OCI-LY7 (cell line): ENCODE results near the gene OR2V2. TPM values are rescaled to one million over a fixed set of nuclear protein-coding genes. Genes with fewer than 3 reads are reported as not detected.

ENCODE experiments used
- BruUV-seq: library from RNA; stranded (reverse); fragments of 400-500 nt; replicated peaks from 2 replicates; lab custom pipeline; 2021; lab: Mats Ljungman, UMichigan
- CTCF ChIA-PET: fragments of 300-600 bp; sonication (Branson Sonifier 250); formaldehyde crosslinking; loops from one replicate; lab custom pipeline; 2022; ENCODE audit warnings: antibody characterized with exemption; ENCODE audit not compliant: unreplicated experiment; lab: Charles Lee
- POLR2A ChIA-PET: fragments of 300-600 bp; sonication (Branson Sonifier 250); formaldehyde crosslinking; loops from one replicate; lab custom pipeline; 2022; ENCODE audit warnings: antibody characterized with exemption; lab: Charles Lee
- DNase-seq: peaks from one replicate; pipeline ENCODE4 v3.0.0-alpha.2; 2015; ENCODE audit warnings: low spot score
- H2AFZ ChIP-seq: fragments of 200-600 bp; sonication (generic), shearing (Covaris generic); 2 replicates; pipeline ENCODE4 v1.6.1; 2014; ENCODE audit warnings: mild to moderate bottlenecking, antibody characterized with exemption, low read length, moderate library complexity
- H3K27ac ChIP-seq: fragments of 200-600 bp; sonication (generic); 2 replicates; pipeline ENCODE4 v1.5.1; 2014; ENCODE audit warnings: mixed run types, low read depth, mild to moderate bottlenecking, moderate library complexity, low read length, inconsistent platforms; ENCODE audit not compliant: poor library complexity, severe bottlenecking
- H3K36me3 ChIP-seq: fragments of 200-600 bp; sonication (generic); 2 replicates; pipeline ENCODE4 v1.6.1; 2014; ENCODE audit warnings: mild to moderate bottlenecking, antibody characterized with exemption, low read length, moderate library complexity, mixed read lengths; ENCODE audit not compliant: insufficient read depth
- H3K4me1 ChIP-seq: fragments of 200-600 bp; sonication (generic); 2 replicates; pipeline ENCODE4 v1.5.1; 2014; ENCODE audit warnings: mild to moderate bottlenecking, low read length; ENCODE audit not compliant: insufficient read depth, poor library complexity, severe bottlenecking
- H3K4me2 ChIP-seq: fragments of 200-600 bp; sonication (generic); 2 replicates; pipeline ENCODE4 v1.6.1; 2014; ENCODE audit warnings: mild to moderate bottlenecking, low read length
- H3K4me3 ChIP-seq: fragments of 200-600 bp; sonication (generic); 2 replicates; pipeline ENCODE4 v1.5.1; 2014; ENCODE audit warnings: mild to moderate bottlenecking, low read depth, low read length; ENCODE audit not compliant: poor library complexity, severe bottlenecking
- H3K79me2 ChIP-seq: fragments of 200-600 bp; sonication (generic); 2 replicates; pipeline ENCODE4 v1.6.1; 2016; ENCODE audit warnings: low read depth, mild to moderate bottlenecking, low read length, moderate library complexity, mixed read lengths; ENCODE audit not compliant: insufficient read depth
- H3K9me2 ChIP-seq: fragments of 200-600 bp; sonication (generic); 2 replicates; pipeline ENCODE4 v1.6.1; 2016; ENCODE audit warnings: mild to moderate bottlenecking, low read length, mixed read lengths; ENCODE audit not compliant: insufficient read depth
- H3K9me3 ChIP-seq: fragments of 200-600 bp; sonication (generic); 2 replicates; pipeline ENCODE4 v1.6.1; 2014; ENCODE audit warnings: mild to moderate bottlenecking, mixed run types, low read length, mixed read lengths
- H4K20me1 ChIP-seq: fragments of 200-600 bp; sonication (generic); 2 replicates; pipeline ENCODE4 v1.6.1; 2014; ENCODE audit warnings: mild to moderate bottlenecking, antibody characterized with exemption, low read length, moderate library complexity, mixed read lengths; ENCODE audit not compliant: insufficient read depth
- EZH2phosphoT487 ChIP-seq: fragments of 200-600 bp; sonication (generic); IDR thresholded peaks from 2 replicates; pipeline ENCODE4 v1.6.1; 2018; ENCODE audit warnings: low read depth, borderline replicate concordance, mild to moderate bottlenecking, mixed run types, antibody characterized with exemption, low read length, moderate library complexity, mixed read lengths
- intact Hi-C: fragments of 100-400 bp; cut with micrococcal nuclease; formaldehyde crosslinking; loops from one replicate; pipeline ENCODE4 v1.10.0; 2022; ENCODE audit not compliant: unreplicated experiment
- total RNA-seq, 2 experiments: library from RNA; depleted of rRNA in 1 of 2; stranded (reverse); fragments of >200 nt in 1 of 2; shearing (Covaris generic) in 1 of 2; gene quantifications; 2 replicates each; pipeline ENCODE4 v1.2.3, GENCODE V29; 2014 to 2022
- TF ChIP-seq, protein P1 (sequence below): fragments of 200-600 bp; sonication (generic); conservative IDR thresholded peaks from 2 replicates; pipeline ENCODE4 v1.5.1; 2014; ENCODE audit warnings: mild to moderate bottlenecking, antibody characterized with exemption, low read length, moderate library complexity, mixed read lengths

OR2V2 gene
- total RNA-seq, 2 experiments from 2014 or later: 0.06 TPM; not detected in 1

- Histone ChIP-seq H2AFZ (no peak overlapping the region), H3K4me2 (no peak overlapping the region), H3K27ac (no peak overlapping the region), H3K4me3 (no peak overlapping the region), H4K20me1 (no peaks in the 10 kb centered on the region), H3K9me2 (no peaks in the 10 kb centered on the region), H3K36me3 (no peaks in the 10 kb centered on the region), H3K9me3 (no peaks in the 10 kb centered on the region), H3K4me1 (no peaks in the 10 kb centered on the region), H3K79me2 (no peaks in the 10 kb centered on the region)
- no peak for TF ChIP-seq EZH2phosphoT487
- TF ChIP-seq, protein P1, sequence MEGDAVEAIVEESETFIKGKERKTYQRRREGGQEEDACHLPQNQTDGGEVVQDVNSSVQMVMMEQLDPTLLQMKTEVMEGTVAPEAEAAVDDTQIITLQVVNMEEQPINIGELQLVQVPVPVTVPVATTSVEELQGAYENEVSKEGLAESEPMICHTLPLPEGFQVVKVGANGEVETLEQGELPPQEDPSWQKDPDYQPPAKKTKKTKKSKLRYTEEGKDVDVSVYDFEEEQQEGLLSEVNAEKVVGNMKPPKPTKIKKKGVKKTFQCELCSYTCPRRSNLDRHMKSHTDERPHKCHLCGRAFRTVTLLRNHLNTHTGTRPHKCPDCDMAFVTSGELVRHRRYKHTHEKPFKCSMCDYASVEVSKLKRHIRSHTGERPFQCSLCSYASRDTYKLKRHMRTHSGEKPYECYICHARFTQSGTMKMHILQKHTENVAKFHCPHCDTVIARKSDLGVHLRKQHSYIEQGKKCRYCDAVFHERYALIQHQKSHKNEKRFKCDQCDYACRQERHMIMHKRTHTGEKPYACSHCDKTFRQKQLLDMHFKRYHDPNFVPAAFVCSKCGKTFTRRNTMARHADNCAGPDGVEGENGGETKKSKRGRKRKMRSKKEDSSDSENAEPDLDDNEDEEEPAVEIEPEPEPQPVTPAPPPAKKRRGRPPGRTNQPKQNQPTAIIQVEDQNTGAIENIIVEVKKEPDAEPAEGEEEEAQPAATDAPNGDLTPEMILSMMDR: no peak
- ChIA-PET CTCF (no interaction called here), POLR2A (no interaction called here)
- BruUV-seq: no TSS peak
- intact Hi-C loops: no loop called here
- DNase-seq: no peak
These were observed 33.0 kb upstream of the OR2V2 start for GRCh38 chr5:181114284-181114843.

DNA sequence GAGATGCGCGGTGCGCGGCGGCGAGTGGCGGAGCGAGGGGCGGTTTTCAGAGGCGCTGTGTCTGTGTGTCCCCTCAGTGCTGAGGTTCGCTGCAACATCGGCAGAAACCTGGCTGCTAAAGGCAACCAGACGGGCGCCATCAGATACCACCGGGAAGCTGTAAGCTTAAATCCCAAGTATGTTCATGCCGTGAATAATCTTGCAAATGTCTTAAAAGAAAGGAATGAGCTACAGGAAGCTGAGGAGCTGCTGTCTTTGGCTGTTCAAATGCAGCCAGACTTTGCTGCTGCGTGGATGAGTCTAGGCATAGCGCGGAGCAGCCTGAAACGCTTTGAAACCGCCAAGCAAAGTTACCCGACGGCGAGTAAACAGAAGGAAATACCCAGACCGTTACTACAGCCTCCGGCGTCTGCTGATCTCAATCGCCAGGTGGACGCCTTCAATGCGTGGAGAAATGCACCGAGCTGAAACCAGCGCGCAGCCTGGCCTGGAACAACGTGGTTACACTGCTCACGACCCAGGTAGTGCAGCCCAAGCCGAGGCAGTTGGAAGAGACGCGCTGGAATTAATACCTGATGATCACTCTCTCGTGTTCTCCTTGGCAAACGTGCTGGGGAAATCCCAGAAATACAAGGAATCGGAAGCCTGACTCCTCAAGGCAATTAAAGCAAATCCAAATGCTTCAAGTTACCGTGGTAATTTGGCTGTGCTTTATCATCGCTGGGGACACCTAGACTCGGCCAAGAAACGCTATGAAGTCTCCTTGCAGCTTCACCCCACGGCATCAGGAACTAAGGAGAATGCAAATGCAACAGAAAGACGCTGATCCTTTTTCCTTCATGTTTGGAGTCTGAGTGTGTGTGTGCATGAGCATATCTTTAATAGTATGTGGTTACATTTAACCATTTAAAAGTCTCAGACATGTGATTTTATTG, 32.3 kb upstream of the OR2V2 start:
- Histone ChIP-seq H3K4me1 (no peaks in the 10 kb centered on the region), H2AFZ (no peak overlapping the region), H3K4me2 (no peak overlapping the region), H3K79me2 (no peaks in the 10 kb centered on the region), H3K27ac (no peak overlapping the region), H3K4me3 (no peak overlapping the region), H3K36me3 (no peaks in the 10 kb centered on the region), H3K9me2 (no peaks in the 10 kb centered on the region), H3K9me3 (no peaks in the 10 kb centered on the region), H4K20me1 (no peaks in the 10 kb centered on the region)
- TF ChIP-seq, protein P1: no peak
- TF ChIP-seq EZH2phosphoT487: no peak
- intact Hi-C loops: no loop called here
- CTCF ChIA-PET: no interaction called here
- BruUV-seq: no TSS peak
- DNase-seq: no peak
- POLR2A ChIA-PET: no interaction called here

DNA sequence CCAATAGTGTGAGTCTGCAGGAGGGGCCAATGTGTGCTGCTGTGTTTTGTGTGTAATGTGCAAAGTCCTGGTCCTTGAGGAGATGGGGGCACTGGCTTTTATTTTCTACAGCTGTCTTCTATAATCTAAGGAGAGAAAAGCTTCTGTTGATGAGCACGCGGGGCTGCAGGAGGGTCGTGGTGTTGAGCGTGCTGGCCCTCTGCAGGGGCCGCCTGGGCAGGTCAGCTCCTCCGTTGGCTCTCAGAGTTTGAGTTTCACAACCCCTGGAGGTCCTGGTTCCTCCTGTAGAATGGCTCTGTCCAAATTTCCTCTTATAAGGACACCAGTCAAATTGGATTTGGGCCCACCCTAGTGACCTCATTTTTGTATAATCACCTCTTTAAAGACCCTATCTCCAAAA, 29.0 kb upstream of the OR2V2 start:
- Histone ChIP-seq H4K20me1 (no peaks in the 10 kb centered on the region), H3K4me1 (no peaks in the 10 kb centered on the region), H3K27ac (no peak overlapping the region), H3K79me2 (no peaks in the 10 kb centered on the region), H3K9me3 (no peaks in the 10 kb centered on the region), H3K4me2 (no peak overlapping the region), H3K4me3 (no peak overlapping the region), H2AFZ (no peak overlapping the region), H3K9me2 (no peaks in the 10 kb centered on the region), H3K36me3 (no peaks in the 10 kb centered on the region)
- no TSS peak for BruUV-seq
- ChIA-PET CTCF (interaction anchor here (0.6 kb wide), 1 partner anchor 53 kb away, joined by 3 read pairs; no protein-coding TSS in a partner anchor), POLR2A (interaction anchor here (0.6 kb wide), 1 partner anchor 53 kb away, joined by 9 read pairs; no protein-coding TSS in a partner anchor)
- intact Hi-C loops: no loop called here
- no peak for DNase-seq
- no peak for TF ChIP-seq EZH2phosphoT487
- TF ChIP-seq, protein P1: no peak
